C4-2B (cell line): ENCODE results near the gene RAB44.

Source experiments
- ZFX ChIP-seq: fragments of 450-650 bp; IDR thresholded peaks from 2 replicates; pipeline ENCODE4 v1.6.1; 2017
- TF ChIP-seq, protein P1 (sequence below): fragments of 450-650 bp; conservative IDR thresholded peaks from 2 replicates; pipeline ENCODE4 v1.5.1; 2017; ENCODE audit warnings: mild to moderate bottlenecking

DNA sequence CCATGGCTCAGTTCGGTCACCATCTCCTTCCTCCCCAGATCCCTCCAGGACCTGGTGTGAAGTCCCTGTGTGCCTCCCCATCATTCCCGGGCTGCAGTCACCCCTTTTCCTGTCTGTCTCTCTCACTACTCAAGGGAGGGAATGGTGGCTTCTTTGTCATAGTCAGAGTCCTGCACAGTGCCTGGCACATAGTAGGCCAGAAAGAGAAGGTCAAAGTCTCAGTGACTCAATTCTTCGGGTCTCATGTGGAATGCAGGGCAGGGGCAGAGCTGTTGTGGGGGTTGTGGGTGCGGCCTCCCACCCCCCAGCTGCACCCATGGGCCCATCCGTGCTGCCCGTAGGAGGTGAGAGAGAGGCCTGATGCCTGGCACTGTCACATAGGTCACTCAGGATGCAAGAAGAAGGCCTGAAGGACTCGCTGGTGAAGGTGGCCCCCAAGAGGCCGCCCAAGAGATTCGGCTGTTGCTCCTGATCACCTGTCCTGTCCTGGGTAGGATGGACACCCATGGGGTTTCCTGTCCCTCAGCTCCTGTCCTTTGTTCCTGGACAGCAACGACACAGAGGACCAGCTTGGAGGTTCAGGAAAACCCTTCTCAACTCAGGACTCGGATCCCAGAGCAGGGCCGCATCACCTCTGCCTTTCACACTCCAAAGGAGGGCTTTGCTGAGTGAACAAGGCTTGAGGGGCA lies 34.1 kb downstream of the RAB44 start:
- TF ChIP-seq, protein P1, sequence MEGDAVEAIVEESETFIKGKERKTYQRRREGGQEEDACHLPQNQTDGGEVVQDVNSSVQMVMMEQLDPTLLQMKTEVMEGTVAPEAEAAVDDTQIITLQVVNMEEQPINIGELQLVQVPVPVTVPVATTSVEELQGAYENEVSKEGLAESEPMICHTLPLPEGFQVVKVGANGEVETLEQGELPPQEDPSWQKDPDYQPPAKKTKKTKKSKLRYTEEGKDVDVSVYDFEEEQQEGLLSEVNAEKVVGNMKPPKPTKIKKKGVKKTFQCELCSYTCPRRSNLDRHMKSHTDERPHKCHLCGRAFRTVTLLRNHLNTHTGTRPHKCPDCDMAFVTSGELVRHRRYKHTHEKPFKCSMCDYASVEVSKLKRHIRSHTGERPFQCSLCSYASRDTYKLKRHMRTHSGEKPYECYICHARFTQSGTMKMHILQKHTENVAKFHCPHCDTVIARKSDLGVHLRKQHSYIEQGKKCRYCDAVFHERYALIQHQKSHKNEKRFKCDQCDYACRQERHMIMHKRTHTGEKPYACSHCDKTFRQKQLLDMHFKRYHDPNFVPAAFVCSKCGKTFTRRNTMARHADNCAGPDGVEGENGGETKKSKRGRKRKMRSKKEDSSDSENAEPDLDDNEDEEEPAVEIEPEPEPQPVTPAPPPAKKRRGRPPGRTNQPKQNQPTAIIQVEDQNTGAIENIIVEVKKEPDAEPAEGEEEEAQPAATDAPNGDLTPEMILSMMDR = no peak
- no peak for TF ChIP-seq ZFX
